ENCODE data around the gene TMEM38B.
"Not testable (repeated sequence)": the region's sequence is repeated elsewhere in the genome, so short reads cannot be mapped to it uniquely, and the experiment has no call there.

TMEM38B gene

GRCh38 chr9:105713260-105714019, 19.1 kb downstream of the TMEM38B start:
- H3K4me3 Mint-ChIP-seq: no peak overlapping the region
- H3K4me1 Mint-ChIP-seq: no peaks in the 10 kb centered on the region
- H3K36me3 Mint-ChIP-seq (ENCODE audit: low read depth): peaks cover 26% of the 10 kb centered on the region
- no peaks in the 10 kb centered on the region for H3K27me3 Mint-ChIP-seq (ENCODE audit: low read depth)
- no peak overlapping the region for H3K27ac Mint-ChIP-seq
- TF ChIP-seq CTCF (IDR thresholded peaks at IDR 0.05; ENCODE audit: unreplicated experiment in 3 of 3): no peak
- peaks cover 3% of the 10 kb centered on the region for H3K9me3 Mint-ChIP-seq

GRCh38 chr9:105714020-105714331, 19.6 kb downstream of the TMEM38B start:
- H3K4me3 Mint-ChIP-seq: no peak overlapping the region
- no peak for TF ChIP-seq CTCF (IDR thresholded peaks at IDR 0.05; ENCODE audit: unreplicated experiment in 3 of 3)
- no peak overlapping the region for H3K27ac Mint-ChIP-seq
- peaks cover 26% of the 10 kb centered on the region for H3K36me3 Mint-ChIP-seq (ENCODE audit: low read depth)
- H3K27me3 Mint-ChIP-seq (ENCODE audit: low read depth): no peaks in the 10 kb centered on the region
- H3K9me3 Mint-ChIP-seq: peaks cover 3% of the 10 kb centered on the region
- H3K4me1 Mint-ChIP-seq: no peaks in the 10 kb centered on the region

- Mint-ChIP-seq H3K36me3 (ENCODE audit: low read depth) (peaks cover 15% of the 10 kb centered on the region), H3K27ac (no peak overlapping the region), H3K4me1 (no peaks in the 10 kb centered on the region), H3K9me3 (peaks cover 3% of the 10 kb centered on the region), H3K4me3 (no peak overlapping the region), H3K27me3 (ENCODE audit: low read depth) (no peaks in the 10 kb centered on the region)
- TF ChIP-seq CTCF (IDR thresholded peaks at IDR 0.05; ENCODE audit: unreplicated experiment in 3 of 3): no peak
These were observed 21.8 kb downstream of the TMEM38B start for GRCh38 chr9:105716146-105716545.

GRCh38 chr9:105722099-105722498, 27.8 kb downstream of the TMEM38B start:
- H3K36me3 Mint-ChIP-seq (ENCODE audit: low read depth): peaks cover 8% of the 10 kb centered on the region
- H3K4me3 Mint-ChIP-seq: no peak overlapping the region
- no peak overlapping the region for H3K27ac Mint-ChIP-seq
- H3K27me3 Mint-ChIP-seq (ENCODE audit: low read depth): no peaks in the 10 kb centered on the region
- peaks cover 2% of the 10 kb centered on the region for H3K9me3 Mint-ChIP-seq
- H3K4me1 Mint-ChIP-seq: no peaks in the 10 kb centered on the region
- TF ChIP-seq CTCF (IDR thresholded peaks at IDR 0.05; ENCODE audit: unreplicated experiment in 3 of 3): no peak

DNA sequence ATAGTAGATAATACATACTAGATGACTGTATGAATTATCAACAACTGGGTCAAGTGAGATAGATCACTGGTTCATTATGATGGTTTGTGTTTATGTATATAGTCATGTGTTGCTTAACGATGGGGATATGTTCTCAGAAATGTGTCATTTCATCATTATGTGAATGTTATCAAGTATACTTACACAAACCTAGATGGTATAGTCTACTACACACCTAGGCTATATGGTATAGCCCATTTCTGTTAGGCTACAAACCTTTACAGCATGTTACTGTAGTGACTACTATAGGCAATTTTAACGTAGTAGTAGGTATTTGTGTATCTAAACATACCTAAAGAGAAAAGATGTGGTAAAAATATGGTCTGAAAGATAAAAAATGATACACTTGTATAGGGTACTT, 31.0 kb downstream of the TMEM38B start:
- TF ChIP-seq CTCF (IDR thresholded peaks at IDR 0.05; ENCODE audit: unreplicated experiment in 3 of 3): no peak
- Mint-ChIP-seq H3K27me3 (ENCODE audit: low read depth) (no peaks in the 10 kb centered on the region), H3K4me1 (no peaks in the 10 kb centered on the region), H3K36me3 (ENCODE audit: low read depth) (peaks cover 35% of the 10 kb centered on the region), H3K9me3 (peaks cover 11% of the 10 kb centered on the region), H3K4me3 (no peak overlapping the region), H3K27ac (no peak overlapping the region)

- not testable (repeated sequence) for H3K4me3 Mint-ChIP-seq; H3K27me3 Mint-ChIP-seq (ENCODE audit: low read depth); H3K4me1 Mint-ChIP-seq; H3K27ac Mint-ChIP-seq
- peaks cover 61% of the 10 kb centered on the region for H3K36me3 Mint-ChIP-seq (ENCODE audit: low read depth)
- peaks cover 27% of the 10 kb centered on the region for H3K9me3 Mint-ChIP-seq
These were observed 33.9 kb downstream of the TMEM38B start for GRCh38 chr9:105728230-105728629.

DNA sequence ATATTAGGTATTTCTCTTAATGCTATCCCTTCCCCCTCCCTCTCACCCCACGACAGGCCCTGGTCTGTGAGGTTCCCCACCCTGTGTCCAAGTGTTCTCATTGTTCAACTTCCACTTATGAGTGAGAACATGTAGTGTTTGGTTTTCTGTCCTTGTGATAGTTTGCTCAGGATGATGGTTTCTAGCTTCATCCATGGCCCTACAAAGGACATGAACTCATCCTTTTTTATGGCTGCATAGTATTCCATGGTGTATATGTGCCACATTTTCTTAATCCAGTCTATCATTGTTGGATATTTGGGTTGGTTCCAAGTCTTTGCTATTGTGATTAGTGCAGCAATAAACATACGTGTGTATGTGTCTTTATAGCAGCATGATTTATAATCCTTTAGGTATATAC, 37.1 kb downstream of the TMEM38B start:
- peaks cover 52% of the 10 kb centered on the region for H3K9me3 Mint-ChIP-seq
- not testable (repeated sequence) for H3K4me3 Mint-ChIP-seq; H3K27me3 Mint-ChIP-seq (ENCODE audit: low read depth); H3K27ac Mint-ChIP-seq; H3K4me1 Mint-ChIP-seq
- peaks cover 88% of the 10 kb centered on the region for H3K36me3 Mint-ChIP-seq (ENCODE audit: low read depth)

All from nephron (organoid).